Activated T-cell treated with anti-CD3 and anti-CD28 coated beads for 24 hours (primary cell): ENCODE data around the gene FAM81B.

ENCODE experiments used
- DNase-seq: peaks from one replicate; pipeline ENCODE4 v3.0.0-alpha.2; 2020; ENCODE audit warnings: low read depth

The FAM81B gene

GRCh38 chr5:95403996-95404395 lies 12.8 kb downstream of the FAM81B start:
- no peak for DNase-seq

GRCh38 chr5:95406426-95407090 lies 15.4 kb downstream of the FAM81B start:
- DNase-seq = no peak

DNA sequence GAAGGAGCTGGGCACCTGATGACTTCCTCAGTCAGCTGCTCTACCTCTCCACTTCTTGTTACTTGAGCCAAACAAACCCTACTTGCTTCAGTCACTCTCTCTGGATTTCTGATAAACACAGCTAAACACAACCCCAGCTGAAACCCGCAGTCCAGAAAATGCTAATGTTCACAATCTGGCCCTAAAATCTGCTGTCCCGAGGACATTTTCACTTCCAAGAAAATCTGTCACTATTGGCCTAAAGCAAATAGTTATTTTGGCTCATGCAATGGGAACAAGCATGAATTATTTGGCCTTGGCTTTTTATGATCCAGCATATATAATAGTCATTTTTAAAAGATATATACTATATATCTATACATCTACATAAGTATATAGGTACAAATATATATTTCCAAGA lies 19.1 kb downstream of the FAM81B start:
- no peak for DNase-seq

- no peak for DNase-seq
Measured at GRCh38 chr5:95411474-95411873, 20.3 kb downstream of the FAM81B start.

- no peak for DNase-seq
Measured at GRCh38 chr5:95414451-95414850, 23.3 kb downstream of the FAM81B start.

GRCh38 chr5:95417971-95418370 lies 26.8 kb downstream of the FAM81B start:
- no peak for DNase-seq

DNA sequence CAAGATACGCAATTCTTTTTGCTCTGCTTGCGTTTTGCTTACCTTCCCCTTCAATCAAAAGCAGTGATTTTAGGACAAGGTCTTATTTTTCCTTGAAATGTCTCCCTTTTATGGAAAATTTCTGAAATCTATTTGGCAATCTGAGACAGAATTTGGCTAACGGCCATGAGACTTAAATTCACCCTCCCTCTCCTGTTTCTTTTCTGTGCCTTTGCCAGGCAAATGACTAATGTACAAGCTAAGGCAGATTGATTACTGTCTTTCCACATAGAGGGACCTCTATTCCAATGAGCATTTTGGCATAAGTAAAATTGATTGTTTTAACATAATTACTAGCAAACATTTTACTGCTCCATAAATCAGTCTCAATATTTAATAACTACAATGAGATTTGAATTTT lies 31.7 kb downstream of the FAM81B start:
- DNase-seq = no peak

DNA sequence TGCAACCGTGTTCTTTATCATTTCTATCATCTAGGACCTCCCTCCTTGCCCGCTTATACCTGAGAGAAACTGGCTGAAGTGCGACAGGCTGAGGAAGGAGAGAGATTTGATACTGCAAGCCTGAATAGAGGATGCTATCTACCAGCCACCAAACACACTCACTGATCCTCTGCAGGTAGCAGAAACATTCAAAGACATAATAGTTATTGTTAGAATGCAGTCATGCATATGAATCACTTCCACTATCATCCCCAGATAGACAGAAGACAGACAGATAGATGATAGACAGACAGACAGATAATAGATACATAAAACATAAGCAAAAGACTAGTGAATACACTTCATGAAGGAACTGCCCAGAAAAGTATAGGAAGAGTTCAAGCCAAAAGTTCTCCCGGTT lies 32.9 kb downstream of the FAM81B start:
- no peak for DNase-seq

DNA sequence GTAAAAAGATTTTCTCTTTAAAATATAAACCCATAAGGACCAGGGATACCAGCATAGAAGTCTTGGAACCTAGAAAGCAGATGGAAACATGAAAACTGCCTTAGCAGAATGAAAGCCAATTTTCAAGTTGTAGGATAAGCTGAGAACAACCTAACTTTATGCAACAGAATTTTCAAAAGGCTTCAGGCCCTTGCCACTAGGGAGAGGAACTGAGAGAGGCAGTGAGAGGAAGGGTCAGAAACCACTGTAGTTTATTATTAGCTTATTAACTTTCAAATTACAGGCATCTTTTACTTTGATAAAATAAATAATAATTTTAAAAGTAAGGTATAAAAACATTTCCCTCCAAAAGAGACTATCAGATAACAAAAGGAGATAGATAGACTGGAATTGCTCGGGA lies 33.4 kb downstream of the FAM81B start:
- DNase-seq = no peak

DNA sequence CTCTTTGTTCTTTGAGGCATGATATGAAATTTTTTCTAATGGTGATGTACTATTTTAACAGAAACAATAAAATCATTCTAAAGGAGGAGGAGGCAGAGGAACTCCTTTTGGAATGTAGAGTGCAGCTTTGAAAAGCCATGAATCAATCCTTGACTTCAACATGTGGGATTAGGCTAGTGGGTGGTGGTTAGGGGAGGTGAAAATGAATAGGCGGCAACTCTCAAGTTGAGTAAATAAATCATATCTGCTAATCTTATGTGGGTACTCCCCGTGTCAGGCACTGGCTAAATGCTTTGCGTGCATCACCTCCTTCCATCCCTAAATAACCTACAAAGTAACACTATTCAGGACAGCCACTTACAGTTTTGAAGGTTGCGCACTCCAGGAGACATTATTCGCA lies 35.1 kb downstream of the FAM81B start:
- DNase-seq = no peak

- DNase-seq = no peak
Measured at GRCh38 chr5:95432779-95433178, 41.6 kb downstream of the FAM81B start.

DNA sequence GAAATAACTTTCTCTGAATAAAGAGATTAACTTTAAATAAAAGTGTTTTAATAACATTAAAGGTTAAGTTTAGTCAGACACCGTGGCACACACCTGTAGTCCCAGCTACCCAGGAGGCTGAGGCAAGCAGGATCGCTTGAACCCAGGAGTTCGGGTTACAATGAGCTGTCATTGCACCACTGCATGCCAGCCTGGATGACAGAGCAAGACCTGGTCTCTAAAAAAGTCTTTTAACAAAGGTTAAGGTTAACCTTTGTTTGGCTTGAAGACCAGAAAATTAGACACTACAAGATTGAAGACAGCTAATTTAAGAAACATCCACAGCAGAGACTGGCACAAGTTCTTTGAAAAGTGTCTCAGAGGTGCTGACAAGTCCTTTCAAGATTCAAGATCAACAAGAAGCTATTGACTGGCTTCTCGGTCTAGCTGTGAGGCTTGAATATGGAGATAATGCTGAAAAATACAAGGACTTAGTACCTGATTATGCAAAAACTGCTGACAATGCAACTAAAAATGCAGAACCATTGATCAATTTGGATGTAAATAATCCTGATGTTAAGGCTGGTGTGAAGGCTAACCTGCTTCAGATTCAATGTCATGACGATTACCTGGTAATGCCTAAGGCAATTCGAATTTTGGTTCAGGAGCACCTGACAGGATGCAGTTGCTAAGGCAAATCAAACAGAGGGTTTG lies 48.8 kb downstream of the FAM81B start:
- no peak for DNase-seq

DNA sequence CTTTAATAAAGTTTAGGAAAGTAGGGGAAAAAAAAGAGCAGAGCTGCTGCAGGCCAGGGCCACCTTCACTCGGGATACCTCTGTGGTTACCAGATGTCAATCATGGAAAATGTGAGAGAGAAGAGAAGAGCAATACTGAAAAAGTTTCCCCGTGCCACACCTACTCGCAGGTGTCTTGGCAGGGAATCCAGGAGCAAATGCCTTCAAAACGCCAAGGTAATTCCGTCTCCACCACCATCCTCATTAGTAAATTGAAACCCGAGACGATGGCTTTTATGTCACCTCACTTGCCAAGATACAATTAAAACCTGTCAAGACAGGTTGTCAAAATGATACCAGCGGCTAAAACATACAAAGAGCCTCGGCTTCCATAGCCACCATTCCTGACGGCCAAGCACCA lies 49.7 kb downstream of the FAM81B start:
- no peak for DNase-seq

DNA sequence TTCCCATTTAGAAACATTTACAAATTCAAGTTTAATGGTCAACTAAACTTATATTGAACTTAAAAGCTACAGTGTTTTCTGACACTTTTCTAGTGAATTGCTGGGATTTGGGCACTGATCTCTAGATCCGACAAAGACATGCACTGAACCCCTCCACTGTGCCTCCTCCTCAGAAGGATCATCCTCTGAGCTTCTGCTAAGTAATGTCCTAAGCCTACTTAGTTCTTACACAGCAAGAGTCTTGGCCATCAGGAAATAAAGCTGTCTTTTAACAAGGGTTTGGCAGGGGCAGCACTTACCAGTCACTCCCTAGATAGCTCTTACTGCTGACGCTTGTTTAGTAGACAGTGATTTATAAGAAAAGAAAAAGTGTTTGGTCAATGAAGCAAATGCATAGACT lies 50.5 kb downstream of the FAM81B start:
- no peak for DNase-seq

- no peak for DNase-seq
Measured at GRCh38 chr5:95445442-95445841, 54.3 kb downstream of the FAM81B start.

DNA sequence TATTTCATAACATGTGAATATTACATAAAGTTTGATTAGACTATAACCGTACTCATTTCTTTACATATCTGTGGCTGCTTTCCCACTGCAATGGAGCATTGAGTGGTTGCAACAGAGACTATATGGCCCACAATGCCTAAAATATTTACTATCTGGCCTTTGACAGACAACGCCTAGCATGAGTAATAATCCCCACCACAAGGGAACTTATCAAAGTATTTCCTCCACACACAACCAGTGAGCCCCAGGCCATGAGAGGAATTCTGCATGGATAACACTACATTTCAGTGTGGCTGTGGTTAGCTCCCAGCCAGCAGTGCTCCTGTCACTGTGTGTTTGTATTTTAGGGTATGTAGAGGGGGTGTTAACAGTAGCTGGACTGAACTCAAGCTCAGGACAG lies 54.8 kb downstream of the FAM81B start:
- no peak for DNase-seq

- DNase-seq = no peak
Measured at GRCh38 chr5:95446560-95447221, 55.5 kb downstream of the FAM81B start.

GRCh38 chr5:95447961-95448360 lies 56.8 kb downstream of the FAM81B start:
- no peak for DNase-seq

- DNase-seq = no peak
Measured at GRCh38 chr5:95448789-95449188, 57.6 kb downstream of the FAM81B start.

- no peak for DNase-seq
Measured at GRCh38 chr5:95449460-95449859, 58.3 kb downstream of the FAM81B start.

DNA sequence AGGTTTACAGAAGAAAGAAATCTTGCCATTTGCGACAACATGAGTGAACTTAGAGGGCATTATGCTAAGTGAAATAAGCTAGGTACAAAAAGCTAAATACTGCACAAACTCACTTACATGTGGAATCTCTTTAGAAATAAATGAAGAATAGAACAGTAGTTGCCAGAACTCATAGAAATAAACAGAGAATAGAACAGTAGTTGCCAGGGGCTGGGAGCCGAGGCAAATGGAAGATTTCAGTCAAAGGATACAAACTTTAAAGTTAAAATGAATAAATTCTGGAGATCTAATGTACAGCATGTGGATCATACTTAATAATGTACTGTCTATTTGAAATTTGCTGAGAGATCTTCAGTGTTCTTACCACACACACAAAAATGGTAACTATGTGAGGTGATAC lies 63.4 kb downstream of the FAM81B start:
- DNase-seq = no peak

GRCh38 chr5:95460665-95461064 lies 69.5 kb downstream of the FAM81B start:
- no peak for DNase-seq

DNA sequence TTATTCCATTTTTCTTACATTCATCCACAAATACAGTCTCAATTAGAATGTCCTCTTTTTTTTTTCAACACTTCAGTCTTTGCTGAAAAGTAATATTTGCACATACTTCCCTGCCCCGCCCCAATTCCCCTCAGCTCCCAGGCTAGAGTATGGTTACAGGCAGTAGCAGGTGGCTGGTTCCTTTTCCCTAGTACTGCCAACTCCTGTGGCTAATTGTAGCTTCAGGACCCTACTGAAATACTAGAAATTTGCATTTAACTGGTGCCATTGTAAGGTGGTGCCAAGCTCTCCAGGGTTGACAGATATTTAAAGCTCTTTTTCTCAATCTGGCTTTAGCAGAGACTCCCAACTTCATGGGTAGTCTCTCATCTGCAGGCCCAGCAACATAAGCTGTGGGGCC lies 80.3 kb downstream of the FAM81B start:
- no peak for DNase-seq

- DNase-seq = no peak
Measured at GRCh38 chr5:95471942-95472341, 80.8 kb downstream of the FAM81B start.
